UCSD-AML1 (cell line): ENCODE results near the gene SIAH3.
"Not testable (repeated sequence)": the region's sequence is repeated elsewhere in the genome, so short reads cannot be mapped to it uniquely, and the experiment has no call there.

ENCODE experiments used
- DNase-seq: peaks from one replicate; lab custom pipeline; 2025; ENCODE audit not compliant: unreplicated experiment; lab: John Stamatoyannopoulos, UW

SIAH3 gene

DNA sequence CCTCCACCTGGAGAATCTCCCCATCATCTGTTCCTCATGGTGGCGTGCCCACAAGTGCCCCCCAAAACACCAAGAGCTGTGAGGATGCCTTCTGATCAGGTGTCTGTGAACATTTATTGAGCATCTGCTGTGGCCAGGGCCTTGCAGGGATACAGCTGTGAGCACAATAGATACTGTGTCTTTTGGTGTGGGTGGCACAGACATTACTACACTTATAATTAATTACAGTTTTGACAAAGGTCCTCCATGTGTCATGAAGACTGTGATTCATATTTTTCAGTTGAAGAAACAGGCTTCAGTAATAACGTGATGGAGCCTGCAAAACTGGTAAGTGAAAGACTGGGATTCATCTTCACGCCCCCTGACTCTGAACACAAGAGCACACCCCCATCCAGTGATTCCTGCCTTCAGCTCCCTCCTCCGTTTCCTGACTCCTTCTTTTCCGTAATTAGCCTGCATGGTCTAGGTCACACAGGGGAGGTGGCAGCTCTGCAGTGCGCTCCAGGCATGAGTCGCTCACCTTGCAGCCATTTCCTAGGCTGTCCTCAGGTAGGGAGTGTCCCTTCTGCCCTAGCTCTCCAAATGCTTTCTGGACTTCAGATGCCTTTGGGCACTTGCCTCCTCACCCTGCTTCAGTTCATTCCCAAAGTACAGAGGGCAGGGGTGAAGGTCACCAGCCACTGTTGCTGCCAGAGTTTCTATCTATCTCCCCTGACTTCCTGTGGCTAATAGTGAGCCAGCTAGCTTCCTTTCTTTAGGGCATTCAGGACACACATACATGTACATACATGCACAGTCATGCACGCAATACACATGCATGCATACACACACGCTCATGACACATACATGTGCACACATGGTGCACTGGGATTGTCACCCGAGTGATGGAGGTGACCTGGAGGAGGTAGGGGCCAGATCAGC lies 66.5 kb downstream of the SIAH3 start:
- no peak for DNase-seq

DNA sequence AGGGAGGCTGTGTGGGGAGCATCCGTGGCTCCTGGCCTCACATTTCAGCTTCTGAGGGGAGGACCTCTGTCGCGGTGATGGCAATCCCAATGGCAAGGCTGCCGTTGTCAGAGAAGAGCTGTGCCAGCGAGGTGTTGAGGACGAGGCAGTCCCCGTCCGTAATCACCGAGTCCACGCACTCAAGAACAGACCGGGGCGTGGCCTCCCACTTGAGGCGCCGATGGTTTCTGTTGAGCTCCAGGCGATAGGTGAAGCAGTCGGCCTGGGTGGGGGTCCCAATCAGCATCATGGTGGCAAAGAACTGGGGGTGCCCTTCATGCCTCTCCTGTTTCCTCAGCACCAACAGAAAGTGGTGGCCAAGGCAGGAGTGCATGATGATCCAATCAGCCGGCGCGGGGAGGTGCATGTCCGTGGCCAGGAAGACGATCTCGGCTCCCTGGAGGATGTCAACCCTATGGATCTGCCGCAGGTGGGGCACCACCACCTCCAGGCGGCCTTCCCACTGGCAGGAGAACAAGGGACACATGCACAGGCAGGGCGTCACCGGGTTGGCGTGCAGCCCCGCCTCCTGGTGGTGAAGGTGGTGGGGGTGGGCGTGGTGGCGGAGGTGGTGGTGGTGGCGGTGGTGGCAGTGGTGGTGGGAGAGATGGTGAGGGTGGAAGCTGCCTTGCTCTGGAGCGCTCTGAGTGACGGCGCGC lies 68.1 kb downstream of the SIAH3 start:
- no peak for DNase-seq

DNA sequence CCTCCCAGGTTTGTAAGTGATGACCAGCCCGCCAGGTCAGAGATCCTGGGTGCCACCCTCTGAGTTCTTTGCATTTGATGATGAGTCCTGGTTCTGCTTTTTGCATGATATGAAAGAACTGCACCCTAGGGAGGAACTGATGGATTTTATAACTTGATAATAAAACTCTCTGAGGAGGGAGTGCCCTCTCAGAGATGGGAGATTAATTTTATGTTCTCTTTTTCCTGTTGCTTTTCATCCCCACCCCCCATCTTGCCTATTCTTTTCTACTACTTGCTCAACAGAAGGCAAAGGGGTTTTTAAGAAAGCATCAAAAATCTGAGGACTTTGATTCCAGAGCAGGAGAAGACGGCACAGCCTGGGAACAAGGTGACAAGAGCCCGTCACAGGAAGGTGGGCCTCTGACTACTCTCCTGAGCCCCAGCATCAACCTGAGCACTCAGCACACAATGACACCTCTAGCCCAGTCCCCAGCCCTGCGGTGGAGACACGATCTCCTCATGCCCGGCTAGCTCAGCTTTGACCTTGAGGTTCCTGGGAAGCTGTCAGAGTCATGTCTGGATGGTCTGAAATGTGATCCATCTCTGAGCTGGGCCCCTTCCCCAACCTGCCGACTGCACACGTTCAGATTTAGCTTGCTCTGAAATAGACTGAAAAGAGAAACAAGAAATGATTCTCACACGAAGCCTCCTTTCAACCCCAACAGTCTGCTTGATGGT lies 69.1 kb downstream of the SIAH3 start:
- no peak for DNase-seq

DNA sequence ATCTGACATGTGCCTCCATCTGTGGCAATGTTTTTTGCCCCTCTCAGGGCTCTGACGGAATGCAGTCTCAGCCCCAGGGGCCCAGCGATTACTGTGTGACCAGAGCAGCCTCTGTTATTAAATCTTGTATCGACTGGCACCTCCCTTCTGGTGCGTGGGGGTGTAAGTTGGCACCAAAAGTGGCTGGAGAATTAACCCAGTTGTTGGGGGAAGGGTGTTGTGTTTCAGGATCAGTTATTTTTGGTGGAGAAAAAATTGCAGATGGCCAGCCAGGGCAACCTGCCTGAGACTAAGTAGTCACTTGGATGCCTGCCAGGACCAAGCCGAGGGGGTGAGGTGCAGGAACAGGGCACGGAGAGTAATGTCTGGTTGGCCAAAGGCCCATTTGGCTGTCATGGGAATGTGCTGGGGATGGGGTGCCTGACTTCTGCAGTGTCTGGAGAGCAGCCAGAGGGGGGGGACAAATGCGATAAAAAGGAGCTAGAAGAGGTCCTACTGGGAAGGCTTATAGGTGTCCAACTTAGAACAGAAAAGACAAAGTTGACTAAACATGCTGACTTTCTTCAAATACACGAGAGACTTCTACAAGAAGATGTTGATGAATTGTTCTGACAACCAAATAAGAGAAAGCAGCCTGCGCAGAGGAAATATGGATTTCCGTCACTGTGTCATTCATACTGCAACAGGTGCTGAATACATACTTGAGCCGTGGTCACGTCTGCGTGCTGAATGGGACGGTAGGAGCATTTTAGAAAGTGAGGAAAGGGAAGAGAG lies 69.8 kb downstream of the SIAH3 start:
- DNase-seq: no peak

GRCh38 chr13:45779901-45780300 lies 71.7 kb downstream of the SIAH3 start:
- DNase-seq: no peak

DNA sequence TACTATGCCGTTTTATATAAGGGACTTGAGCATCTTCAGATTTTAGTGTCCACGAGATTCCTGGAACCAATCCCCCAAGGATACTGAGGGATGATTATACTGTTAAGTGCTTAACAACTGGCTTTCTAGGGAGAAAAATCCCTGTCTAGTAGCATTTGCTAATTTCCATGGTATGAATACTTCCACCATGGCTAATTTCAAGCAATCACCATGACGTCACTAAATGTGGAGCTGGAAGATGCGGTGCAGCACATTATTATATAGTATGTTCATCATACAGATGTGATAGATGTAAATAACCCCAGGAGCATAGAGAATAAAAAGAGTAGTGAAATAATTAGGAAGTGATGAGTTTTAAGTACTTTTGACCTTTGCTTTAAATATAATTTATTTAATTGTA lies 72.7 kb downstream of the SIAH3 start:
- no peak for DNase-seq

GRCh38 chr13:45776748-45777147 lies 74.8 kb downstream of the SIAH3 start:
- no peak for DNase-seq

GRCh38 chr13:45775401-45775963 lies 76.1 kb downstream of the SIAH3 start:
- DNase-seq: no peak

GRCh38 chr13:45773944-45774343 lies 77.6 kb downstream of the SIAH3 start:
- no peak for DNase-seq

- DNase-seq: no peak
Measured at GRCh38 chr13:45773236-45773635, 78.3 kb downstream of the SIAH3 start.

DNA sequence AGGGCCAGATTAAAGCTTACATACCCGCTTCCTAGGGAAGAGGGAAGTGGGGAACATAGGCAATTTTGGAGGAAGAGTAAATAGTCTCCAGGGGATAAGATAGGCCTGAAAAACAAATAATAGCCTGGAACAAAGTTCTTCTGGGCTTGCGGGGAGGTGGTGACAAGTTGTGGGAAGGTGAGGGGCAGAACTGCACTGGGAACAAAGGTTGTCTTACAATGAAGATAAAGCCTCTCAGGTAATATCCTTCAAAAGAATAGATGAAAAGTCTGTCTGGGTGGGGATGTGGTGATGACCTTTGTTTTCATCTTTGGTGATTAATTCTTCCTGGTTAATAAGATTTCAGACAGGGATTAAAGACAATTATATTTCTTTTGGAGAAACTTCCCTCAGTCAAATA lies 80.7 kb downstream of the SIAH3 start:
- no peak for DNase-seq

DNA sequence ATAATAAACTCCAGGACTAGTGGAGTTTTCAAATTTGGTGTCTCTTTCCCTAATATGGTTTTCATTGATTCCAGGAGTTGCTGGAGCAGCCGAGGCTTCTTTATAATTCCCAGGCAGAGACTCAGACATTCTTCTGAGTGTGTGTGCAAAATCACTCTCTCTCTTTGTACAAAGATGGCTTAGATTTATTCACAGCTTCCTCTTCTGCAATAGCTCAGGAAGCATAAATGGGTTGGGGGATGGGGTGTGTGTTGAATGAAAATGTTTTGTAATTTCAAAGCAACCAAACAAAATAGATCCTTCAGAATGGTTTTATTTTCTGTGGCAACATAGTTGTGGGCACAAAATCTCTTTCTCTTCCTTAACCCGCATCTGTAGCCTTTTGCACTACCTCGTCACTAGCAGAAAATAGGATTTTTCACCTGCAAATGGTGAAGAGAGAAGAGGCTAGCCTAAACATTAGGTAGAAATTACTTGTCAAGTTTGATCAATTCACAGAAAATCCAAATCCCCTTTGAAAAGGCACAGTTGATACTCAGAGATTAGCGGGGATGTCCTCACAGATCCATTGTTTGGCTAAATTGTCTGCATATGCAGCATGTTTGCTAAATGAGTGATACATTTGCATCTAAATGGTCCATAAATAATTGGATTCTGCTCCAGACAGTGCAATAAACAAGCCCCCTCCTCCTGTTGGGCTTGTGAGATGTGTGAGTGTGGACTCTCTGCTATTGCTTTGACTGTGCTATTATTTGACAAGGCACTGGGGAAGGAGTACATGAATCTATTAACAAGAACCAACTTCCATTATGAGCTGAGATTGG lies 82.7 kb downstream of the SIAH3 start:
- DNase-seq: no peak

GRCh38 chr13:45765464-45765863 lies 86.1 kb downstream of the SIAH3 start:
- no peak for DNase-seq

- DNase-seq: no peak
Measured at GRCh38 chr13:45763419-45763818, 88.1 kb downstream of the SIAH3 start.

GRCh38 chr13:45757589-45757988 lies 94.0 kb downstream of the SIAH3 start:
- not testable (repeated sequence) for DNase-seq

DNA sequence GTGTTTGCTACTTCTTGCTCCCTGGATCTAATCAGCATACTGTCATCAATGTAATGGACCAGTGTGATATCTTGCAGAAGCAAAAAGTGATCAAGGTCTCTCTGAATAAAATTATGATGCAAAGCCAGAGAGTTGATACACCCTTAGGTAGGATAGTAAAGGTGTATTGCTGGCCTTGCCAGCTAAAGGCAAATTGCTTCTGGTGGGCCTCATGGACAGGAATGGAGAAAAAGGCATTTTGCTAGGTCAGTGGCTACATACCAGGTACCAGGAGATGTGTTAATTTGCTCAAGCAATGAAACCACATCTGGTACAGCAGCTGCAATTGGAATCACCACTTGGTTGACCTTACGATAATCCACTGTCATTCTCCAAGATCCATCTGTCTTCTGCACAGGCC lies 95.1 kb downstream of the SIAH3 start:
- not testable (repeated sequence) for DNase-seq

GRCh38 chr13:45752510-45752909 lies 99.0 kb downstream of the SIAH3 start:
- no peak for DNase-seq

- DNase-seq: no peak
Measured at GRCh38 chr13:45751885-45752284, 99.7 kb downstream of the SIAH3 start.

DNA sequence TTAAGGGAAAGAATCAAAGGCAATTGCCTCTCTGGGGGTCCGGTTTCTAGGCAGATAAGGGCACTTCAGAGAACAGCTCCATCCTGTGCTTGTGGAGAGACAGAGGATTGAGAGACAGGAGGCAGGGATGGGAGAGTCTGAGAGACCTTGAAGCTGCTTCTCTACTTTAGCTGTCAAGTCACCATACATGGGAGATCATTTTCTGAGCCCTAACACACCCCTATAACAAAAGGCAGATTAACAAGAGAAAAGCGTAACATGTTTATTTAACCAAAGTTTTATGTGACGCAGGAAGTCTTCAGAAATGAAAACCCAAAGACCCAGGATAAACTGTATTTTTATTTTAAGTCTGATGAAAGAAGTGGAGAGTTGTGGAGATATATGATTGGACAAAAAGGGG lies 101.0 kb downstream of the SIAH3 start:
- DNase-seq: no peak
